ENCODE measurements around the gene MXD4. TPM values are rescaled to one million over a fixed set of nuclear protein-coding genes. Genes with fewer than 3 reads are reported as not detected.

MXD4 gene
- 52.0 TPM for polyA plus RNA-seq (2013)

GRCh38 chr4:2261853-2262144 lies at the start of gene MXD4:
TSS of gene MXD4 (minus strand) at chr4:2262109. CDS start at chr4:2261980, 129 bp downstream.
- H3K4me1 ChIP-seq (ENCODE audit: control extremely low read depth in 1 of 4, control insufficient read depth in 4 of 4, insufficient read depth in 4 of 4, low read length in 3 of 4) = peaks cover 0 to 33% (median 20%) of the 10 kb centered on the region in 4 experiments
- DNase-seq = no peak
- 0% methylated on average over 43 of the region's 46 CpGs for WGBS (ENCODE audit: insufficient coverage)
- H3K9me3 ChIP-seq (ENCODE audit: control extremely low read depth in 1 of 5, control insufficient read depth in 4 of 5, insufficient read depth in 2 of 5, low read depth in 1 of 5, low read length in 4 of 5) = no peaks in the 10 kb centered on the region
- H3K36me3 ChIP-seq (ENCODE audit: control insufficient read depth in 4 of 4, insufficient read depth in 4 of 4, low read length in 3 of 4) = peaks cover 0 to 28% (median 10%) of the 10 kb centered on the region in 4 experiments
- ChIA-PET CTCF (interaction anchor here (1.0 to 1.3 kb wide), 3 partner anchors 17 to 151 kb away, joined by 3 to 5 read pairs (median 4); no protein-coding TSS in a partner anchor), POLR2A (interaction anchor here (0.6 to 1.9 kb wide), 14 partner anchors 12 to 154 kb away, joined by 3 to 9 read pairs (median 5); partner anchors contain the start of genes HAUS3 and POLN)
- peak within 1 kb of the TSS; percentile 82 to 88 for H3K27ac ChIP-seq (ENCODE audit: insufficient read depth in 1 of 2, low read depth in 1 of 2, low read length in 2 of 2, poor library complexity in 1 of 2, severe bottlenecking in 2 of 2)
- H3K4me3 ChIP-seq (ENCODE audit: control insufficient read depth in 1 of 7, extremely low read depth in 1 of 7, insufficient read depth in 4 of 7, low read depth in 2 of 7, low read length in 6 of 7) = peak within 1 kb of the TSS; percentile 57 to 89 (median 80)
- H3K27me3 ChIP-seq (replicated peaks in 2 of 5; ENCODE audit: control insufficient read depth in 4 of 5, insufficient read depth in 5 of 5, low read length in 4 of 5) = no peaks in the 10 kb centered on the region

- CTCF ChIA-PET = interaction anchor here (1.8 kb wide), 2 partner anchors 11 to 87 kb away, joined by 4 read pairs; no protein-coding TSS in a partner anchor
- H3K4me3 ChIP-seq (ENCODE audit: control insufficient read depth in 1 of 7, extremely low read depth in 1 of 7, insufficient read depth in 4 of 7, low read depth in 2 of 7, low read length in 6 of 7) = no peak overlapping the region
- peaks cover 0 to 2% (median 0%) of the 10 kb centered on the region in 5 experiments for H3K27me3 ChIP-seq (replicated peaks in 2 of 5; ENCODE audit: control insufficient read depth in 4 of 5, insufficient read depth in 5 of 5, low read length in 4 of 5)
- no peak for DNase-seq
- H3K36me3 ChIP-seq (ENCODE audit: control insufficient read depth in 4 of 4, insufficient read depth in 4 of 4, low read length in 3 of 4) = no peaks in the 10 kb centered on the region
- 98% methylated on average over 8 of the region's 10 CpGs for whole genome bisulfite sequencing (ENCODE audit: insufficient coverage)
- no peaks in the 10 kb centered on the region for H3K4me1 ChIP-seq (ENCODE audit: control extremely low read depth in 1 of 4, control insufficient read depth in 4 of 4, insufficient read depth in 4 of 4, low read length in 3 of 4)
- H3K9me3 ChIP-seq (ENCODE audit: control extremely low read depth in 1 of 5, control insufficient read depth in 4 of 5, insufficient read depth in 2 of 5, low read depth in 1 of 5, low read length in 4 of 5) = peaks cover 0 to 25% (median 5%) of the 10 kb centered on the region in 5 experiments
- POLR2A ChIA-PET = no interaction called here
- H3K27ac ChIP-seq (ENCODE audit: insufficient read depth in 1 of 2, low read depth in 1 of 2, low read length in 2 of 2, poor library complexity in 1 of 2, severe bottlenecking in 2 of 2) = no peak overlapping the region
Observed at GRCh38 chr4:2306773-2307410, 45.0 kb upstream of the MXD4 start.

- Histone ChIP-seq H3K4me3 (ENCODE audit: control insufficient read depth in 1 of 7, extremely low read depth in 1 of 7, insufficient read depth in 4 of 7, low read depth in 2 of 7, low read length in 6 of 7) (no peak overlapping the region), H3K4me1 (ENCODE audit: control extremely low read depth in 1 of 4, control insufficient read depth in 4 of 4, insufficient read depth in 4 of 4, low read length in 3 of 4) (no peaks in the 10 kb centered on the region), H3K9me3 (ENCODE audit: control extremely low read depth in 1 of 5, control insufficient read depth in 4 of 5, insufficient read depth in 2 of 5, low read depth in 1 of 5, low read length in 4 of 5) (peaks cover 0 to 20% (median 5%) of the 10 kb centered on the region in 5 experiments), H3K27me3 (replicated peaks in 2 of 5; ENCODE audit: control insufficient read depth in 4 of 5, insufficient read depth in 5 of 5, low read length in 4 of 5) (peaks cover 0 to 2% (median 0%) of the 10 kb centered on the region in 5 experiments), H3K27ac (ENCODE audit: insufficient read depth in 1 of 2, low read depth in 1 of 2, low read length in 2 of 2, poor library complexity in 1 of 2, severe bottlenecking in 2 of 2) (no peak overlapping the region), H3K36me3 (ENCODE audit: control insufficient read depth in 4 of 4, insufficient read depth in 4 of 4, low read length in 3 of 4) (no peaks in the 10 kb centered on the region)
- ChIA-PET POLR2A (no interaction called here), CTCF (interaction anchor here (0.5 to 1.8 kb wide), 5 partner anchors 10 to 117 kb away, joined by 3 to 5 read pairs (median 3); no protein-coding TSS in a partner anchor)
- WGBS (ENCODE audit: insufficient coverage) = 96% methylated on average over 10 of the region's 11 CpGs
- DNase-seq = no peak
Observed at GRCh38 chr4:2305766-2306501, 44.0 kb upstream of the MXD4 start.

GRCh38 chr4:2304877-2305561 lies 43.1 kb upstream of the MXD4 start:
- CTCF ChIA-PET = interaction anchor here (0.6 to 1.8 kb wide), 4 partner anchors 9 to 116 kb away, joined by 3 to 5 read pairs (median 4); no protein-coding TSS in a partner anchor
- no peaks in the 10 kb centered on the region for H3K36me3 ChIP-seq (ENCODE audit: control insufficient read depth in 4 of 4, insufficient read depth in 4 of 4, low read length in 3 of 4)
- no peak overlapping the region for H3K4me3 ChIP-seq (ENCODE audit: control insufficient read depth in 1 of 7, extremely low read depth in 1 of 7, insufficient read depth in 4 of 7, low read depth in 2 of 7, low read length in 6 of 7)

GRCh38 chr4:2304321-2304876 lies 42.5 kb upstream of the MXD4 start:
- ChIA-PET POLR2A (no interaction called here), CTCF (interaction anchor here (1.2 to 1.6 kb wide), 2 partner anchors 10 to 46 kb away, joined by 3 to 5 read pairs; no protein-coding TSS in a partner anchor)
- Histone ChIP-seq H3K9me3 (ENCODE audit: control extremely low read depth in 1 of 5, control insufficient read depth in 4 of 5, insufficient read depth in 2 of 5, low read depth in 1 of 5, low read length in 4 of 5) (peaks cover 0 to 18% (median 5%) of the 10 kb centered on the region in 5 experiments), H3K36me3 (ENCODE audit: control insufficient read depth in 4 of 4, insufficient read depth in 4 of 4, low read length in 3 of 4) (no peaks in the 10 kb centered on the region), H3K27ac (ENCODE audit: insufficient read depth in 1 of 2, low read depth in 1 of 2, low read length in 2 of 2, poor library complexity in 1 of 2, severe bottlenecking in 2 of 2) (no peak overlapping the region), H3K4me3 (ENCODE audit: control insufficient read depth in 1 of 7, extremely low read depth in 1 of 7, insufficient read depth in 4 of 7, low read depth in 2 of 7, low read length in 6 of 7) (no peak overlapping the region), H3K4me1 (ENCODE audit: control extremely low read depth in 1 of 4, control insufficient read depth in 4 of 4, insufficient read depth in 4 of 4, low read length in 3 of 4) (no peaks in the 10 kb centered on the region), H3K27me3 (replicated peaks in 2 of 5; ENCODE audit: control insufficient read depth in 4 of 5, insufficient read depth in 5 of 5, low read length in 4 of 5) (peaks cover 0 to 2% (median 0%) of the 10 kb centered on the region in 5 experiments)
- 96% methylated on average over 32 of the region's 32 CpGs for WGBS (ENCODE audit: insufficient coverage)
- DNase-seq = no peak

More at GRCh38 chr4:2304877-2305561, 43.1 kb upstream of the MXD4 start:
- POLR2A ChIA-PET = no interaction called here
- peaks cover 0 to 2% (median 0%) of the 10 kb centered on the region in 5 experiments for H3K27me3 ChIP-seq (replicated peaks in 2 of 5; ENCODE audit: control insufficient read depth in 4 of 5, insufficient read depth in 5 of 5, low read length in 4 of 5)
- H3K4me1 ChIP-seq (ENCODE audit: control extremely low read depth in 1 of 4, control insufficient read depth in 4 of 4, insufficient read depth in 4 of 4, low read length in 3 of 4) = no peaks in the 10 kb centered on the region
- H3K27ac ChIP-seq (ENCODE audit: insufficient read depth in 1 of 2, low read depth in 1 of 2, low read length in 2 of 2, poor library complexity in 1 of 2, severe bottlenecking in 2 of 2) = no peak overlapping the region
- DNase-seq = no peak
- 95% methylated on average over 37 of the region's 41 CpGs for WGBS (ENCODE audit: insufficient coverage)
- peaks cover 0 to 20% (median 5%) of the 10 kb centered on the region in 5 experiments for H3K9me3 ChIP-seq (ENCODE audit: control extremely low read depth in 1 of 5, control insufficient read depth in 4 of 5, insufficient read depth in 2 of 5, low read depth in 1 of 5, low read length in 4 of 5)

GRCh38 chr4:2303686-2304320 lies 41.9 kb upstream of the MXD4 start:
- WGBS (ENCODE audit: insufficient coverage) = 93% methylated on average over 31 of the region's 31 CpGs
- POLR2A ChIA-PET = no interaction called here
- no peak overlapping the region for H3K27ac ChIP-seq (ENCODE audit: insufficient read depth in 1 of 2, low read depth in 1 of 2, low read length in 2 of 2, poor library complexity in 1 of 2, severe bottlenecking in 2 of 2)
- H3K27me3 ChIP-seq (replicated peaks in 2 of 5; ENCODE audit: control insufficient read depth in 4 of 5, insufficient read depth in 5 of 5, low read length in 4 of 5) = peaks cover 0 to 2% (median 0%) of the 10 kb centered on the region in 5 experiments
- peaks cover 0 to 15% (median 2%) of the 10 kb centered on the region in 5 experiments for H3K9me3 ChIP-seq (ENCODE audit: control extremely low read depth in 1 of 5, control insufficient read depth in 4 of 5, insufficient read depth in 2 of 5, low read depth in 1 of 5, low read length in 4 of 5)
- CTCF ChIA-PET = no interaction called here
- no peaks in the 10 kb centered on the region for H3K4me1 ChIP-seq (ENCODE audit: control extremely low read depth in 1 of 4, control insufficient read depth in 4 of 4, insufficient read depth in 4 of 4, low read length in 3 of 4)
- H3K4me3 ChIP-seq (ENCODE audit: control insufficient read depth in 1 of 7, extremely low read depth in 1 of 7, insufficient read depth in 4 of 7, low read depth in 2 of 7, low read length in 6 of 7) = no peak overlapping the region
- DNase-seq = no peak
- H3K36me3 ChIP-seq (ENCODE audit: control insufficient read depth in 4 of 4, insufficient read depth in 4 of 4, low read length in 3 of 4) = no peaks in the 10 kb centered on the region

Data from common myeloid progenitor, CD34-positive (primary cell).